ENCODE measurements around the gene UBL4B.

Gene UBL4B

DNA sequence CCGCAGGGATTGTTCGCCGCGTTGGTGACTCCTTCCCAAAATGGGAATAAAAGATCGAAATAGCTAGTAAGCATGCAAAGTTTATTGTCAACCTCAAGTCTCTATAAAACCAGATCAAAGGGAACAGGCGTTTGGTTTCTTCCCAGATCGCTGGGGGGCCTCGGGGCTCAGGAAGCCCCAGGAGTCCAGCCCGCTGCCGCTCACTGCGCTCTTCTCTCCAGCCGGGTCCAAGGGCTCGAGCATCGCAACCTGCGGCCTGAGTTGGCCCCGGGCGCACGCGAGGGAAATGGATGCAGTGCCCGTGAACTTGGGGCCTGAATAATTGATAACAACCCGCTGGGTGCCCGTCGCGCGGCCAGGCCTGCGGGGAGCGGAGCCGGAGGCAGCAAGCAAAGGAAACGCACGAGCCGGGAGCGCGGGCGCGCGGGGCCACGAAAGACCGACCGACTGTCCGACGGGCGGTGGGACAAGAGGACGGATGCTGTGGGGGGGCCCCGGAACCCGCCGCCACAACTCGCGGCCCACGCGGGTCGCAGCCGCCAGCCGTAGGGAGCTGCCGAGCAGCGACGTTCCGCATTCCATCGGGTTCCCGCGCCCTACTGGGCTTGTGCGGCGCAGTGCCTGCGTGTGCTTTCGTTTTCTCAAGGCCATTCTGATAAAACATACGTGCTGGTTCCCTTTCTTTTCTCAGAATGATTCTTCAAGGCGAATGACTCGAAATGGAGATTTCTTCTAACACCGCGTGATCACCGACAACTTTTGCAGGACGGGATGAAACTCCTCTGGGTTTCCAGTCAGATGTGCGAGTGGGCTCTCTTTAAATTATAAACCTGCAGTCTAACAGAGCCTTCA is 27.8 kb upstream of the UBL4B start:
- Histone ChIP-seq H3K9ac (ENCODE audit: low read depth in 1 of 2, low read length in 2 of 2) (peak overlapping the region; percentile 46 to 57), H3K9me3 (ENCODE audit: control insufficient read depth in 1 of 2, low read length in 2 of 2) (no peaks in the 10 kb centered on the region), H3K27ac (ENCODE audit: low read depth, low read length) (no peak overlapping the region), H3K36me3 (ENCODE audit: control insufficient read depth in 1 of 2, insufficient read depth in 2 of 2, low read length in 2 of 2) (no peaks in the 10 kb centered on the region), H3K4me1 (ENCODE audit: control insufficient read depth in 1 of 2, insufficient read depth in 2 of 2, low read length in 2 of 2) (peaks cover 12 to 18% of the 10 kb centered on the region in 2 donors), H3K27me3 (ENCODE audit: control insufficient read depth in 1 of 2, insufficient read depth in 2 of 2, low read length in 2 of 2) (peaks cover 21 to 38% of the 10 kb centered on the region in 2 donors), H3K4me3 (ENCODE audit: low read depth in 1 of 2, low read length in 2 of 2) (peak overlapping the region; percentile 72 to 75)

DNA sequence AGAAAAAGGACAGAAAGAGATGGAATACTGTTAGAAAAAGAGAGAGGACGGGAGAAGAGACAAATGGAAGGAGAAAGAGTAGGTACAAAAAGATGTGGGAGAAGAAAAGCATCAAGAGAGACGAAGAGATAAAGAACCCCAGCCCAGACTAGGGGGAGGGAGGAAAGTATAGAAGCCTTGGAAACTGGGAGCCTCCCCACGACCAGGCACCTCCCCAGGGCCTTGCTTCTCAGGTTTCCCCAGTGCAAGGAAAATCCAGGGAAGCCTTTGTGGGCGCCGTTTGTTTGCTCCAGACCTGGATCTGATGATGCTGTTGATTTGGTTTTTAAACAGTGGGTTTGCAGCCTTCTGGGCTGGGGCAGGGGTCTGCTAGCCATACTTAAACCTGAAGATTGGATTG is 26.6 kb upstream of the UBL4B start:
- H3K27me3 ChIP-seq (ENCODE audit: control insufficient read depth in 1 of 2, insufficient read depth in 2 of 2, low read length in 2 of 2) = peaks cover 21 to 38% of the 10 kb centered on the region in 2 donors

DNA sequence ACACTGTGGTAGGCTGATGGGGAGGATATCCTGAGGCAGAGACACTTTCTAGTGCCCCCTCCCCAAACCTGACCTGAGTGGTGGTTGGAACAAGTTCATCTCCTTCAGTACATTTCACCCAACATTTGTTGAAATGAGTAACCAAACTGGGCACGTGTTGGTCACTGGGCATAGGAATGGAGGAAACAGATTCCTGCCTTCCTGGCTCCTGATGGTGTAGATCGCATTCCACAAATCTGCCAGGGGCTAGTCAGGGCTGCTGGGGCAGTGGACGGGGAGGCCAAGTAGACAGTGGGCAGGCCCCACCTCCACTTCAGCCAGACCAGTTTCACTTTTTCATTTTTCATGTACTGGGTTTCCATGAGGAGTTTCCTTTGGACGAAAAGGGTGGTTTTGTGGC is 25.3 kb upstream of the UBL4B start:
- H3K36me3 ChIP-seq (ENCODE audit: control insufficient read depth in 1 of 2, insufficient read depth in 2 of 2, low read length in 2 of 2) = no peaks in the 10 kb centered on the region
- H3K9me3 ChIP-seq (ENCODE audit: control insufficient read depth in 1 of 2, low read length in 2 of 2) = no peaks in the 10 kb centered on the region
- H3K4me3 ChIP-seq (ENCODE audit: low read depth in 1 of 2, low read length in 2 of 2) = no peak overlapping the region
- peaks cover 12 to 18% of the 10 kb centered on the region in 2 donors for H3K4me1 ChIP-seq (ENCODE audit: control insufficient read depth in 1 of 2, insufficient read depth in 2 of 2, low read length in 2 of 2)
- H3K9ac ChIP-seq (ENCODE audit: low read depth in 1 of 2, low read length in 2 of 2) = no peak overlapping the region
- H3K27me3 ChIP-seq (ENCODE audit: control insufficient read depth in 1 of 2, insufficient read depth in 2 of 2, low read length in 2 of 2) = peaks cover 21 to 38% of the 10 kb centered on the region in 2 donors
- no peak overlapping the region for H3K27ac ChIP-seq (ENCODE audit: low read depth, low read length)

More for the DNA sequence above, 26.6 kb upstream of the UBL4B start:
- Histone ChIP-seq H3K4me1 (ENCODE audit: control insufficient read depth in 1 of 2, insufficient read depth in 2 of 2, low read length in 2 of 2) (peaks cover 12 to 18% of the 10 kb centered on the region in 2 donors), H3K36me3 (ENCODE audit: control insufficient read depth in 1 of 2, insufficient read depth in 2 of 2, low read length in 2 of 2) (no peaks in the 10 kb centered on the region), H3K9me3 (ENCODE audit: control insufficient read depth in 1 of 2, low read length in 2 of 2) (no peaks in the 10 kb centered on the region), H3K4me3 (ENCODE audit: low read depth in 1 of 2, low read length in 2 of 2) (no peak overlapping the region), H3K27ac (ENCODE audit: low read depth, low read length) (no peak overlapping the region), H3K9ac (ENCODE audit: low read depth in 1 of 2, low read length in 2 of 2) (no peak overlapping the region)

DNA sequence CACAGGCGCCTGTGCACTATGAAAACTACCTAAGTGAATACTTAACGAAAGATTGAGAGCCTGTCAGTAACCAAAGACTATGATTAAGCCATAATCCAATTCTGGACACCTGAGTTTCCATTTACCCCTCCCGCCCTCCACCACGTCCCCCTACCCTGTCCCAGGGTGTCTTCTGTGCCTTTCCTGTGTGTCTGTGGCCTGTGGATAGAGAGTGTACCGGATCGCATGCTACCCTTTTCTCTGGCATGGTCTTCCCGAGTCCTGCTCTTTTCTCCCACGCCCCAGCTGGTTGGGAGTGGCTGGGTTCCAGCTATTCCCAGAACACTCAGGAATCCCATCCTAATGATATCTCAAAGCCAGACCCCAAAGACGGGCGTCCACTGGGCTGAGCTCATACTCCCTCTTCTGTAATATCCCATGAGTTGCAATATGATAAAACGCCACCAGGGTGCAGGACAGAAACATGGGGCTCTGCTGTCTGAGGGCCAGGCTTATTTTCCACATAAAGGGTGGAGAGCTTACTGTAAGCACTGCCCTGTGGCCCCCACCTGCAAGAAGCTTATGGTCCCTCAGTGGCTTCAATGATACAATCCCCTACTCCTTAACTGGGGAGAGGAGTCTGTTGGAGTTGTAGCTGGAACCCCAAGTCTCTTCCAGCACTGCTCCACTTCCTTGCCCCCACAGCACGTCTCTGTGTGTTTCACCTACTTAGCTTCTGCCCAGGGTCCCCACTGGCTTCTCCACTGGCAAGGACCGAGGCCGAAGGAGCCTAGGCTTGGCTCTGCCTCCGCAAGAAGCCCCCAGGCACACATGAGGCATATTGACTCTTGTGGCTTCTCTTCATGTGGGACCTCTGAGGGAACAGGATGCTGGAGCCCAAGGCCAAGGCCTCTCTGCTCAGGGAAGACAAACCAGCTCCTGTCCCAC is 24.2 kb upstream of the UBL4B start:
- H3K27me3 ChIP-seq (ENCODE audit: control insufficient read depth in 1 of 2, insufficient read depth in 2 of 2, low read length in 2 of 2) = peaks cover 13 to 39% of the 10 kb centered on the region in 2 donors
- no peaks in the 10 kb centered on the region for H3K9me3 ChIP-seq (ENCODE audit: control insufficient read depth in 1 of 2, low read length in 2 of 2)
- H3K4me3 ChIP-seq (ENCODE audit: low read depth in 1 of 2, low read length in 2 of 2) = no peak overlapping the region
- no peaks in the 10 kb centered on the region for H3K36me3 ChIP-seq (ENCODE audit: control insufficient read depth in 1 of 2, insufficient read depth in 2 of 2, low read length in 2 of 2)
- H3K9ac ChIP-seq (ENCODE audit: low read depth in 1 of 2, low read length in 2 of 2) = no peak overlapping the region
- no peak overlapping the region for H3K27ac ChIP-seq (ENCODE audit: low read depth, low read length)
- peaks cover 12 to 18% of the 10 kb centered on the region in 2 donors for H3K4me1 ChIP-seq (ENCODE audit: control insufficient read depth in 1 of 2, insufficient read depth in 2 of 2, low read length in 2 of 2)

DNA sequence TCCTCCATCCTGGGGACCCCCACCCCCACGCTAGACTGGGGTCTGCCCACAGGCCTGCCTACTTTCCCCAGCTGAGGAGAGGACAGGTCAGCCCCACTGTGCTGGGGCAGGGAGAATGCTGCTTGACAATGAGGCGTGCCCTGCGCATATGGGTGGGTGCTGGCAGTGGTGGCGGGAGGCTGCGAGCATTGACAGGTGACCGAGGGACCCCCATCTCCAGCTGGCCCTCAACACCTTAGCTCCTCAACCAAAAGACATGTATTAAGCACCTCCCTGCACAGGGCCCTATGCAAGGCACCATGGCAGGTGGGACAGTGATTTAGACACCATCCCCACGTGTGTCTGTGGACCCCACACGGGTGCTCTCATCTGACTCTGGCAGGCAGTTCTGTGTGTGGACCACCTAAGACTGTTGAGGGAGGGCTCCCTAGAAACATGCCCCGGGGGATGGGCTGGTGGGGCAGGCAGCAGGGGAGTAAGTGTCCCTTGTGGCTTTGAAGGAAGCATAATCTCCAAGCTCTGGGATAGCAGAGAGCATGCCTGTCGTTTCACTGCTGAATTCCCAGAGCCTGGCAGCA is 23.4 kb upstream of the UBL4B start:
- Histone ChIP-seq H3K9me3 (ENCODE audit: control insufficient read depth in 1 of 2, low read length in 2 of 2) (no peaks in the 10 kb centered on the region), H3K4me3 (ENCODE audit: low read depth in 1 of 2, low read length in 2 of 2) (no peak overlapping the region), H3K9ac (ENCODE audit: low read depth in 1 of 2, low read length in 2 of 2) (no peak overlapping the region), H3K4me1 (ENCODE audit: control insufficient read depth in 1 of 2, insufficient read depth in 2 of 2, low read length in 2 of 2) (peaks cover 6 to 12% of the 10 kb centered on the region in 2 donors), H3K27ac (ENCODE audit: low read depth, low read length) (no peak overlapping the region), H3K36me3 (ENCODE audit: control insufficient read depth in 1 of 2, insufficient read depth in 2 of 2, low read length in 2 of 2) (no peaks in the 10 kb centered on the region), H3K27me3 (ENCODE audit: control insufficient read depth in 1 of 2, insufficient read depth in 2 of 2, low read length in 2 of 2) (peaks cover 5 to 31% of the 10 kb centered on the region in 2 donors)

DNA sequence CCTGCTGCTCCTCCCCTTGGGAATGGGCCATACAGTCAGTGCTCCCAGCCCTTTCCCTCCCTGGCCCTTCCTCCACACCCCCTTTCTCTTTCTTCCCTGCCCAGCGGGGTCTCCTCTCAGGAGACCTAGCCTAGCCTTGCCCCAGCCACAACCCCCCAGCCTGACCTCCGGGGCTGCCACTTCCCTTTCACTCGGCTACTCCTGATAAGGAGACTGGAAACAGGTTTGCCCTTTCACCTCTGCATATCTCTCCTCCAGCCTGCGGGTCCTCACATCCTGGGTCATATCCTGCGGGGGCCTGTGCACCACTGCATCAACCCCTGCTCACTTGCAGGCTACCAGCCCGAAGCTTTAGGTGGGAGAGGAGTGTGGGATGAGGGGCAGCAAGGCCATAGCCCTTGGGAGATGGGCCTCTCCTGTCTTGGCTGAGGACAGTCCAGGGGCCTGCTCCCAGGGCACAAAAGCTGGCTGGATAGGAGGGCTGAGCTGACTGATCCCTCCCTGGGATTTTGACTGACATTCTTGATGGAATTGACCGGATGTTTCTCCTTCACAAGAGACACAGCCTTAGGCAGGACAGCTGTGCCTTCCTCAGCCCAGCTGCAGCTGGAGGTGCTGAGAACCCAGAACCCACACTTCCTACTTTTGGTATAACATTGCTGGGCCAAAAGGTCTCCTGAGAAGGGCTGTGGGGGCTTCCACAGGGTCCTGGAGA is 22.5 kb upstream of the UBL4B start:
- Histone ChIP-seq H3K9me3 (ENCODE audit: control insufficient read depth in 1 of 2, low read length in 2 of 2) (no peaks in the 10 kb centered on the region), H3K27ac (ENCODE audit: low read depth, low read length) (no peak overlapping the region), H3K36me3 (ENCODE audit: control insufficient read depth in 1 of 2, insufficient read depth in 2 of 2, low read length in 2 of 2) (no peaks in the 10 kb centered on the region), H3K27me3 (ENCODE audit: control insufficient read depth in 1 of 2, insufficient read depth in 2 of 2, low read length in 2 of 2) (peaks cover 7 to 26% of the 10 kb centered on the region in 2 donors), H3K4me1 (ENCODE audit: control insufficient read depth in 1 of 2, insufficient read depth in 2 of 2, low read length in 2 of 2) (peaks cover 5 to 6% of the 10 kb centered on the region in 2 donors), H3K4me3 (ENCODE audit: low read depth in 1 of 2, low read length in 2 of 2) (no peak overlapping the region), H3K9ac (ENCODE audit: low read depth in 1 of 2, low read length in 2 of 2) (no peak overlapping the region)

DNA sequence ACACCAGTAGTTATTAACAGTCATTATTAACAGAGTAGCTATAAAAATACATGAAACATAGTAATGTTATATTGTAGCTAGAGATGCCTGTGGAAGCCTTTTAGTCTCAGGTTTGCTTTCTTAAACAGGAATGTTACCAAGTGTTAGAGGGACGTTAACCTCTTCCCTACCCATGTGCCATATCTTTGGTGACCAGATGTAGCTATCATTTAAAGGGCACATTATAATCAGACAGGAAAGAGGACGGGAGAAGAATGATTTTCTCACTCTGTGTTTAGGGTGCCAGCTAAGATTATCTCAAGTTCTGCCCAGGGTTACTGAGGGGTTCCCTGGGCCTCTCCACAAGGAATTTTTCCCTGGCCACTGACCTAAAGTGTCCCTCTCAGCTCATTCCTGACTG is 20.9 kb upstream of the UBL4B start:
- no peaks in the 10 kb centered on the region for H3K4me1 ChIP-seq (ENCODE audit: control insufficient read depth in 1 of 2, insufficient read depth in 2 of 2, low read length in 2 of 2)
- no peak overlapping the region for H3K9ac ChIP-seq (ENCODE audit: low read depth in 1 of 2, low read length in 2 of 2)
- H3K36me3 ChIP-seq (ENCODE audit: control insufficient read depth in 1 of 2, insufficient read depth in 2 of 2, low read length in 2 of 2) = no peaks in the 10 kb centered on the region
- H3K4me3 ChIP-seq (ENCODE audit: low read depth in 1 of 2, low read length in 2 of 2) = no peak overlapping the region
- H3K9me3 ChIP-seq (ENCODE audit: control insufficient read depth in 1 of 2, low read length in 2 of 2) = no peaks in the 10 kb centered on the region
- no peak overlapping the region for H3K27ac ChIP-seq (ENCODE audit: low read depth, low read length)
- peaks cover 5 to 19% of the 10 kb centered on the region in 2 donors for H3K27me3 ChIP-seq (ENCODE audit: control insufficient read depth in 1 of 2, insufficient read depth in 2 of 2, low read length in 2 of 2)

DNA sequence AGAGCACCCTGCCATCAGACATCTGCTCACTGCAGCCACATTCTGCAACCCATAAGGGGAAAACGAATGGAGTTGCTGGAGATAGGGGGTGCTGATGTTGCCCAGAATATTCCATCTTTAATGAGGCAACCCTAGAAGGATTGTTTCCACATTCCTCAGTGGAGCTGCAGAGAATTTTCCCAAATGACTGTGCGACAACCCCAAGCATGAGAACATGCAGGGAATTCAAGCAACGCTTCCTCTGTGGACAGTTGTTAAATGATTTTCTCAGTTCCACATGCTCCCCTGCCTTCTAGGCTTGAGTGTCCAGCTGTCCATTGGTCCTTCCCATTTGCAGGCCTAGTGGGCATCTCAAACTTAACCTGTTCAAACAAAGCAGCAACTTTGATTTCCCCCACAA is 20.5 kb upstream of the UBL4B start:
- no peak overlapping the region for H3K27ac ChIP-seq (ENCODE audit: low read depth, low read length)
- no peaks in the 10 kb centered on the region for H3K9me3 ChIP-seq (ENCODE audit: control insufficient read depth in 1 of 2, low read length in 2 of 2)
- H3K4me1 ChIP-seq (ENCODE audit: control insufficient read depth in 1 of 2, insufficient read depth in 2 of 2, low read length in 2 of 2) = no peaks in the 10 kb centered on the region
- no peak overlapping the region for H3K9ac ChIP-seq (ENCODE audit: low read depth in 1 of 2, low read length in 2 of 2)
- H3K36me3 ChIP-seq (ENCODE audit: control insufficient read depth in 1 of 2, insufficient read depth in 2 of 2, low read length in 2 of 2) = no peaks in the 10 kb centered on the region
- H3K4me3 ChIP-seq (ENCODE audit: low read depth in 1 of 2, low read length in 2 of 2) = no peak overlapping the region
- peaks cover 5 to 19% of the 10 kb centered on the region in 2 donors for H3K27me3 ChIP-seq (ENCODE audit: control insufficient read depth in 1 of 2, insufficient read depth in 2 of 2, low read length in 2 of 2)

DNA sequence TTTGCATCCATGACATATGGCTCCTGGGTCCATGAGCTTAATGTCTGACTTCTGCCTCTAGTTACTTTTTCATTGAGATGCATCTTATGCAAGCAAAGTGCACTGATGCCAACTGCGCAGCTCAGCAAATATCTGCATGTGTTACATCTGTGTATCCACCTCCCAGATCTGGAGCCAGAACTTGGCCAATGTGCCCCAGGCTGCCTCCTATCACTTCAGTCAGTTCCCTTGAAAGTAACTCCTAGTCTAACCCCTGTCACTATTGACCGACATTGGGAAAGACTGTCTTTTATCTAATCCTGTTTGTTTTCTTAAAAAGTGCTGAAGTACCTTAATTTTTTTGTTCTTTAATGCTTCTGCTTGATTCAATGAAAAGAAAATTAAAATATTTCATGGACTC is 19.3 kb upstream of the UBL4B start:
- no peaks in the 10 kb centered on the region for H3K4me1 ChIP-seq (ENCODE audit: control insufficient read depth in 1 of 2, insufficient read depth in 2 of 2, low read length in 2 of 2)
- H3K27ac ChIP-seq (ENCODE audit: low read depth, low read length) = no peak overlapping the region
- H3K36me3 ChIP-seq (ENCODE audit: control insufficient read depth in 1 of 2, insufficient read depth in 2 of 2, low read length in 2 of 2) = no peaks in the 10 kb centered on the region
- no peak overlapping the region for H3K4me3 ChIP-seq (ENCODE audit: low read depth in 1 of 2, low read length in 2 of 2)
- H3K9ac ChIP-seq (ENCODE audit: low read depth in 1 of 2, low read length in 2 of 2) = no peak overlapping the region
- no peaks in the 10 kb centered on the region for H3K9me3 ChIP-seq (ENCODE audit: control insufficient read depth in 1 of 2, low read length in 2 of 2)
- H3K27me3 ChIP-seq (ENCODE audit: control insufficient read depth in 1 of 2, insufficient read depth in 2 of 2, low read length in 2 of 2) = peaks cover 5 to 17% of the 10 kb centered on the region in 2 donors
